NCI-H1436 treated with DMSO at 0.1 percent for 48 hours (cell line): ENCODE measurements around the gene APELA.
"Not testable (repeated sequence)": the region's sequence is repeated elsewhere in the genome, so short reads cannot be mapped to it uniquely, and the experiment has no call there.

ENCODE experiments used
- DNase-seq: peaks from one replicate; lab custom pipeline; 2025; lab: John Stamatoyannopoulos, UW

The APELA gene

DNA sequence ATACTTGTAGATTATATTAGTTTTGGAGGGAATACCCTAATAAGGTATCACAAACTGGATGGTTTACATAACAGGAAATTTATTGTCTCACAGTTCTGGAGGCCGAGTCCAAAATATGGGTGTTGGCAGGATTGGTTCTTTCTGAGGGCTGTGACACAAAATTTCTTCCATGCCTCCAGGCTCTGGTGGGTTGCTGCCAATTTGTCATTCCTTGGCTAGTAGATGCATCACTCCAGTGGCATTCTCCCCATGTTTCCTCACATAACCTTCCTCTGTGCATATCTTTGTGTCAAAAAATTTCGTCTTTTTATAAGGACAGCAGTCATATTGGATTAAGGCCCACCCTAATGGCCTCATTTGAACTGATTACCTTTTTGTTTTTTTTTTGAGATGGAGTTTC, 49.3 kb downstream of the APELA start:
- no peak for DNase-seq

DNA sequence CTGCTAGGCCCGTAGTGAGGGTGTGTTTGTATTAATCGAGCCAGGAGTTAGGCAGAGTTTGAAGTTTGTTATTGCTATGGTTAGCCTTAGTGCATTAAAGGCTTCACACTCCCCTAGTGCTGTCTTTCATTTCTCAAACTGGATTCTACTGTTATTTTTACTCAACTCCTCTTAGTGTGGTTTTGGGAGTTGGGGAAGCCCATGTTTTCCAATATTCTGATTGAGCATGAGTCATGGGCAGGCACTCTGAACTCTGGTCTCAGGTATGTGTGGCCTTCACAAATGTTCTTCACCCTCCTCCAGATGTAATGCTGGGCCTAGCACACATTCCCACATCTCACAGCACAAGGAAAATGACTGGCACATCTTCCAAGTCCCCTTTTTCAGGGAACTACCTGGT, 50.1 kb downstream of the APELA start:
- not testable (repeated sequence) for DNase-seq

DNA sequence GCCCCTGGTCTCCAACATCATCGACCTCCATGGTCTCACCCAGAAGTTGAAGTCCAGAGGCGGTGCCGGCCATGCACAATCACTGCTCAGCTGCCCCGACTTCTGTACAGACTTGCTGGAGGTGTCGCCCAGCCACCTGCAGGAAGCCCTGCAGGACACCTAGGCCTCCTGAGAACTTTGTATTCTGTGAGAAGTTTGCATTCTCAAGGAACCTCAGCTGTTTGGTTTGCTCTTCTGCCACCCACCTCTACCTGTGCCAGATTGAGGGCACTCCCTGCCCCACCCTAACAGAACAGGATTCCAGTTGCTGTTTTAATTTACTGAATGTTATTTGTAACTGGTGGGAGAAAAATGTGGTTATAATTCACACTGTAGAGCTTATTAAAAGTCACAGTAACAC, 53.7 kb downstream of the APELA start:
- no peak for DNase-seq

DNA sequence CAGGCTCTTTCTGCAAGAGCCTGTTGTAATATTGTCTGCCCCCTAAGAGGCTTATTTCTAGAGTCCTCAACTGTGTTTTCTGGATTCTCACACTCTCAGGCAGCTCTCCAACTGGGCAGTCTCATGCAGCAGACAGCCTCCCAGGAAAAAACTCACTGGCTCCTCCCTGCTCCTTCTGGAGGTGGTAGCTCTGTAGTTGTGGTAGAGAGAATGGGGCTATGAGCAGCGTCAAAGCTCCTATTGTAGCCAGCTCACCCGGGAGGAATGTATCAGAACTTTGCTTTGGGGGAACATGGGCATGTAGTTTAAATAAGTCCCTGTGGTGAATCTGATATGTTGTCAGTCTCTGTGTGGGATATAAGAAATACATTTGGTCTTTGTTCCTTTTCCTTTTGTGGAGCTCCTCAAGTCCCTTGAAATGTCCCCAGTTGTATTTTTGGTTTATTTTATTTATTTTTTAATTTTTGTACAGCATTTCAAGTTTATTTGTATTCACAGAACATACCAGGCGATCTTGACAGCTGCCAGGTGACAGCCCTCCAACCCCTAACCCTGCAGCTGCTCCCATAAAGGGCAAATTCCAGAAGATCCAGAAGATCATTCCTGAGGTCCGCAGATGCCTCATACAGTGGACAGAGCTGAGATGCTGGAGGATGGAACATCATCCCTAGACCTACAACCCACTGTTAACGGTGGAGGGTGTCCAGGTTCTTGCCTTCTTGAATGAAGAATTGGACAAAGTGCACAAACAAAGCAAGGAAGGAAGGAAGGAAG, 54.8 kb downstream of the APELA start:
- no peak for DNase-seq

DNA sequence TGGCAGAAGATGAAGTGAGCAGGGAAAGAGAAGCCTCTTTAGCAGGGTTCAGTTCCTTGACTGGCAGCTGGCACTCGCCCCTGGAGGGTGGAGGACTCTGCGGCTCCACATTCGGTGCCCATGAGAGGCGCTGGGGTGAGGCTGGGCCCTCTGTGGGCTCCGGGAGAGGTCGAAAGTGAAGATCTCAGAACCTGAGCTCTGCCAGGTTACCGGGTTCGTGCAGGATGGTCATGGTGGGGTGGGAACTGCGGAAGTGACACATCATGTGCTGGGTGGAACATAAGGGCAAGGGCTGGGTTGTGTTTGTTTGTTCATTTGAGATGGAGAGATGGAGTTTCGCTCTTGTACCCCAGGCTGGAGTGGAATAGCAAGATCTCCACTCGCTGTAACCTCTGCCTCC, 56.3 kb downstream of the APELA start:
- DNase-seq: no peak

DNA sequence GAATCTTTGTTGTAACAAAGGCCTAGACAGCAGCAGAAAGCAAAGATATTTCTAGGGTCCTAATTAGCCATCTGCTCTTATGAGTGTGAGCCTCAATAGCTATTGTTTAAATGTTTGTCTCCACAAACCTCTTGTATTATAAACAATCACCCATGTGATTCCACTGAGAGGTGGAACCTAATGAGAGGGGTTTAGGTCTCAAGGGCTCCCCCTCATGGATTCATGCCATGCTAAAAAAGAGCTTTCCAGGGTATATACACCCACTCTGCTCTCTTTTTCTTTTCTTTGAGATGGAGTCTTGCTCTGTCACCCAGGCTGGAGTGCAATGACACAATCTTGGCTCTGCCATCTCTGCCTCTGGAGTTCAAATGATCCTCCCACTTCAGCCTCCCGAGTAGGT, 58.4 kb downstream of the APELA start:
- no peak for DNase-seq

DNA sequence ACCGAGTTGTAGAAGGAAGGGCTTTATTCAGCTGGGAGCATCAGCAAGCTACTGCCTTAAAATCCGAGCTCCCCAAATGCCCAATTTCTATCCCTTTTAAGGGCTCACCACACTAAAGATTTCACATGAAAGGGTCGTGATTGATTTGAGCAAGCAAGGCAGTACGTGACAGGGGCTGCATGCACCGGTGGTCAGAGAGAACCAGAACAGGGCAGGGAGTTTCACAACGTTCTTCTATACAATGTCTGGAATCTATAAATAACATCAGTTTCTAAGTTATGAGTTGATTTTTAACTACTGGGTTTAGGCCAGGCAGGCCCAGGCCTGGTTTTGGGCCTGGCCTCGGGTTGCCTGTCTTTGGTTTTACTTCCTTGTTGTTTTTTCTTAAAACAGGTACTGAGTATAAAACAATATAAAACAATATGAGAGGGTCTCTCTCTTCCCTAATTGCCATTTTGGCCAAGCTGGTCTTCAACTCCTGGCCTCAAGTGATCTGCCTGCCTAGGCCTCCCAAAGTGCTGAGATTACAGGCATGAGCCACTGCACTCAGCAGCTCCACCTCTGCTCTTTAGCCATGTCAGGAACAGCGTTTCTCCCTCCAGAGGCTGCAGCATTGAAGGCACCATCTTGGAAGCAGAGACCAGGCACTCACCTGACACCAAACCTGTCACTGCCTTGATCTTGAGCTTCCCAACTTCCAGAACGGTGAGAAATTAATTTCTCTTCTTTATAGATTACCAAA, 59.1 kb downstream of the APELA start:
- not testable (repeated sequence) for DNase-seq

DNA sequence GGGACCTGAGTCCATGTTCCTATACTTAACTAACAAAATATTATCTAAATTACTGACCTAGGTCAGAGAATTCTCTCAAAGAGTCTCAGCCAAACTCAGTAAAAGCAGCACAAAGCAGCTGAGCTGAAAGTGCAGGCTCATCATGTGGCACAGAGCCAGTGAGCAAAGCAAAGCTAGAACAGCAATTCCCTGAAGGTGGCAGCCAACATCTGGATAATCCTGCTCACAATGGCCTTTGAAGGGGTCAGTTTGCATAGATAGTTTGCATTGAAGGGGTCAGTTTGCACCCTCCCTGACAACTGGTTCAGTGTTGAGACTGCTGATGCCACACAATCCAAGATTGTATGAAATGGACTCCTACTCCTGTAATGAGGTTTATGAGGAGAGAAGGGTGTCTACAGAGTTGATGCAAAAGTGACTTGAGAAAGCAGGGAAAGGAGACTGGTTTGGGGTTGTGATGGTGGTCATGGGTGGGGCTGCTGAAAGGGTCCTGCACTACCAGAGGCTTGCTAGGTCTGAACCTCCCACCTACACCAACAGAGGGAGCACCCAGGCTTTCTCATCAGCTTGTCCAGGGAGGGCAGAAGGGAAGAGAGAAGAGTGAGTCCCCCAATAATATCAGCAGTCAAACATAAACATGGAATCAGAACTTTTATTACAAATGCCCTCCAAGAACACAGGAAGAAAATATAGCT, 60.7 kb downstream of the APELA start:
- DNase-seq: no peak

DNA sequence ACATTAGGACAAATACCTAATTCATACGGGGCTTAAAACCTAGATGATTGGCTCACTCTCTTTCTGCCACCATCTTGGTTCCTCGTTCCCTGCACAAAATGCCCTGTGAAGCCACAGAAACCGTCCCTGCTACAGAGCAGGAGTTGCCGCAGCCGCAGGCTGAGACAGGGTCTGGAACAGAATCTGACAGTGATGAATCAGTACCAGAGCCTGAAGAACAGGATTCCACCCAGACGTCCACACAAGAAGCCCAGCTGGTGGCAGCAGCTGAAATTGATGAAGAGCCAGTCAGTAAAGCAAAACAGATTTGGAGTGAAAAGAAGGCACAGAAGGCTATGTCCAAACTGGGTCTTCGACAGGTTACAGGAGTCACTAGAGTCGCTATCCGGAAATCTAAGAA, 66.2 kb downstream of the APELA start:
- no peak for DNase-seq

DNA sequence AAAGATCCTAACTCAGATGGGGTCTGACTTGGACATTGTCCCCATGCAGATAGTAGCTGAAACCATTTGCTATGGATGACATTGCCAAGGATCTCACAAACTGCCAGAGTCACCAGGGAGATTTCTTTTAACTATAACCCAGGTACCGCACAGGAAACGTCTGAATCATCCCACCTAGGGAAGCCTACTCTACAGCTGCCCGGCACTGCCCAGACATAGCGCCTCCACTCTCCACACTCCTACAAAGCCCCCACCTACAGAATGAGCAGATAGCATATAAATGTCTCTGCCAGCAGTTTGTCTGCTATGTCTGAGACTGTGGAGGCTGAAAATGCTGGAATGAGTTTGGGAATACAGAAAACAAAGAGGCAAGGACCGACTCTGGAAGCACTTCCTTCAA, 68.2 kb downstream of the APELA start:
- no peak for DNase-seq

DNA sequence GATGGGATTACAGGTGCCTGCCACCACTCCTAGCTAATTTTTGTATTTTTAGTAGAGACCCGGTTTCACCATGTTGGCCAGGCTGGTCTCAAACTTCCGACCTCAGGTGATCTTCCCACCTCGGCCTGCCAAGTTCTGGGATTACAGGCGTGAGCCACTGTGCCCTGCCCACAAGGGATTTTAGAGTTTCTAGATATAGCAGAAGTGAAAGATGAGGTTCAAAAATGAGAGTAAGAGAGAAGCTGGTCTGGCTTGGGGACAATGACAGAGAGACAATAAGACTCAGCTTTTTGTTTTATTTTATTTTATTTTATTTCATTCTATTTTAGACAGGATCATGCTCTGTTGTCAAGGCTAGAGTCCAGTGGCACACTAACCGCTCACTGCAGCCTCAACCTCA, 69.8 kb downstream of the APELA start:
- no peak for DNase-seq
